H1 (cell line): Measurements from ENCODE around the gene SLX9. TPM values are rescaled to one million over a fixed set of nuclear protein-coding genes. Genes with fewer than 3 reads are reported as not detected.

Experiments used
- BRCA1 ChIP-seq: IDR thresholded peaks from 2 replicates; pipeline ENCODE4 v1.6.1; 2012; ENCODE audit warnings: low read depth, low read length, improper control_type of control experiment
- EGR1 ChIP-seq: IDR thresholded peaks from 2 replicates; pipeline ENCODE4 v1.6.1; 2011; ENCODE audit warnings: low read depth, low read length, borderline replicate concordance
- EZH2 ChIP-seq: fragments of 200-600 bp; sonication (generic); IDR thresholded peaks from 2 replicates; pipeline ENCODE4 v1.7.1; 2012; ENCODE audit warnings: low read depth, mild to moderate bottlenecking, moderate library complexity, low read length, inconsistent platforms; ENCODE audit not compliant: severe bottlenecking
- GTF2F1 ChIP-seq: IDR thresholded peaks from 2 replicates; pipeline ENCODE4 v1.6.1; 2012; ENCODE audit warnings: low read depth, low read length, improper control_type of control experiment, borderline replicate concordance
- KDM4A ChIP-seq: IDR thresholded peaks from one replicate; pipeline ENCODE4 v1.7.1; 2012; ENCODE audit warnings: low read depth, mild to moderate bottlenecking, moderate library complexity, low read length, inconsistent platforms; ENCODE audit not compliant: severe bottlenecking
- POLR2A ChIP-seq, 2 experiments: IDR thresholded peaks; 1 replicate in 1 of 2; 2 replicates in 1 of 2; pipeline ENCODE4 v1.6.1; 2011; ENCODE audit warnings: low read depth in 2 of 2, low read length in 2 of 2, mild to moderate bottlenecking in 2 of 2; ENCODE audit errors: control extremely low read depth in 1 of 2
- SAP30 ChIP-seq: fragments of 300-600 bp; sonication (generic); IDR thresholded peaks from 2 replicates; pipeline ENCODE4 v1.7.1; 2012; ENCODE audit warnings: low read length, moderate library complexity, mild to moderate bottlenecking, inconsistent platforms; ENCODE audit not compliant: insufficient read depth, insufficient replicate concordance
- SP1 ChIP-seq: IDR thresholded peaks from 2 replicates; pipeline ENCODE4 v1.6.1; 2011; ENCODE audit warnings: low read depth, low read length
- TBP ChIP-seq: IDR thresholded peaks from 2 replicates; pipeline ENCODE4 v1.6.1; 2011; ENCODE audit warnings: low read depth, low read length, improper control_type of control experiment
- polyA plus RNA-seq, 7 experiments: library from polyadenylated mRNA; depleted of rRNA in 3 of 7; stranded (reverse) in 5 of 7; unstranded in 2 of 7; fragments of >200 nt in 5 of 7; fragments of 200-250 nt in 2 of 7; gene quantifications; 1 replicate in 5 of 7; 2 replicates in 1 of 7; 4 replicates in 1 of 7; pipeline versions ENCODE4 v1.2.1 to v1.2.3, GENCODE V29; 2011 to 2013; ENCODE audit warnings: missing spikeins in 2 of 7, mixed read lengths in 2 of 7
- total RNA-seq: library from RNA; stranded (reverse); fragmentation: NEBNext Ultra II Directional; extraction: Animal tissue kit (Norgen Biotek cat#: 25700); gene quantifications from 2 replicates; pipeline ENCODE4 v1.2.1, GENCODE V29; 2021
- TF ChIP-seq, protein P1 (sequence below): fragments of 300-600 bp; sonication (generic); IDR thresholded peaks from 2 replicates; pipeline ENCODE4 v1.7.1; 2012; ENCODE audit warnings: low read length, moderate library complexity, mild to moderate bottlenecking, inconsistent platforms; ENCODE audit not compliant: insufficient replicate concordance

SLX9 gene
- total and polyA plus RNA-seq, 2 of the 8 experiments (the other 6 are each of a cell fraction or from before 2014, with no cell fraction given), result 17.7 to 57.3 TPM

DNA sequence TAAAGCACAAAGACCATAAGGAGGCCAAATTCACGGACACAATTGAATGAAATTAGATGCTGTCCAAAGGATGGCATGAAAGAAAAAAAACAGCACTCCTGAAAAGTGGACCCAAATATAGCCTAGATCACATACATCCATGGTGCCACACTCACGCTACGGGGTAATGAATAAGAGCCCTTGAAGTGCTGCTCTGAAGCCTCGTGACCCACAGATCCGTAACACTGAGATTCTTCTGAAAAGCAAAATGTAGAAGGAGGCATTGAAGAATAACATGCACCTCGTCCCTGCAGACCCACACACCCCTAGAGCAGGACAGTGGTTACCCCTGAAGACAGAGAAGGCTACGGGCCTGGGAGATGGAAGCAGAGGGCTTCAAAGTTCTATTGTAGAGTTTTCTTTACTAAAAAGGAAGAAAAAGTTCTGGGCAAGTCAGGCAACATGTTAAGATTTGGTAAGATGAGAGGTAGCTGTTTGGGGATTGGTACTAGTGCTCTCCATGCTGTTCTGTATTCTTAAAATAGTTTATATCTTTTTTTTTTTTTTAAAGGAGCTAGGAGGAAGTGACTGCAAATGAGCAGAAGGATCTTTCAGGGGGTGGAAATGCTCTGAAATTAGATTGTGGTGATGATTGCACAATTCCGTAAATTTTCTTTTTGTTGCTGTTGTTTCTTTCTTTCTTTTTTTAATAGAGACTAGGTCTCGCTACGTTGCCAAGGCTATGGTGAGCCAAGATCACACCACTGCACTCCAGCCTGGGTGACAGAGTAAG, 15.0 kb upstream of the SLX9 start (continued):
- TF ChIP-seq, protein P1, sequence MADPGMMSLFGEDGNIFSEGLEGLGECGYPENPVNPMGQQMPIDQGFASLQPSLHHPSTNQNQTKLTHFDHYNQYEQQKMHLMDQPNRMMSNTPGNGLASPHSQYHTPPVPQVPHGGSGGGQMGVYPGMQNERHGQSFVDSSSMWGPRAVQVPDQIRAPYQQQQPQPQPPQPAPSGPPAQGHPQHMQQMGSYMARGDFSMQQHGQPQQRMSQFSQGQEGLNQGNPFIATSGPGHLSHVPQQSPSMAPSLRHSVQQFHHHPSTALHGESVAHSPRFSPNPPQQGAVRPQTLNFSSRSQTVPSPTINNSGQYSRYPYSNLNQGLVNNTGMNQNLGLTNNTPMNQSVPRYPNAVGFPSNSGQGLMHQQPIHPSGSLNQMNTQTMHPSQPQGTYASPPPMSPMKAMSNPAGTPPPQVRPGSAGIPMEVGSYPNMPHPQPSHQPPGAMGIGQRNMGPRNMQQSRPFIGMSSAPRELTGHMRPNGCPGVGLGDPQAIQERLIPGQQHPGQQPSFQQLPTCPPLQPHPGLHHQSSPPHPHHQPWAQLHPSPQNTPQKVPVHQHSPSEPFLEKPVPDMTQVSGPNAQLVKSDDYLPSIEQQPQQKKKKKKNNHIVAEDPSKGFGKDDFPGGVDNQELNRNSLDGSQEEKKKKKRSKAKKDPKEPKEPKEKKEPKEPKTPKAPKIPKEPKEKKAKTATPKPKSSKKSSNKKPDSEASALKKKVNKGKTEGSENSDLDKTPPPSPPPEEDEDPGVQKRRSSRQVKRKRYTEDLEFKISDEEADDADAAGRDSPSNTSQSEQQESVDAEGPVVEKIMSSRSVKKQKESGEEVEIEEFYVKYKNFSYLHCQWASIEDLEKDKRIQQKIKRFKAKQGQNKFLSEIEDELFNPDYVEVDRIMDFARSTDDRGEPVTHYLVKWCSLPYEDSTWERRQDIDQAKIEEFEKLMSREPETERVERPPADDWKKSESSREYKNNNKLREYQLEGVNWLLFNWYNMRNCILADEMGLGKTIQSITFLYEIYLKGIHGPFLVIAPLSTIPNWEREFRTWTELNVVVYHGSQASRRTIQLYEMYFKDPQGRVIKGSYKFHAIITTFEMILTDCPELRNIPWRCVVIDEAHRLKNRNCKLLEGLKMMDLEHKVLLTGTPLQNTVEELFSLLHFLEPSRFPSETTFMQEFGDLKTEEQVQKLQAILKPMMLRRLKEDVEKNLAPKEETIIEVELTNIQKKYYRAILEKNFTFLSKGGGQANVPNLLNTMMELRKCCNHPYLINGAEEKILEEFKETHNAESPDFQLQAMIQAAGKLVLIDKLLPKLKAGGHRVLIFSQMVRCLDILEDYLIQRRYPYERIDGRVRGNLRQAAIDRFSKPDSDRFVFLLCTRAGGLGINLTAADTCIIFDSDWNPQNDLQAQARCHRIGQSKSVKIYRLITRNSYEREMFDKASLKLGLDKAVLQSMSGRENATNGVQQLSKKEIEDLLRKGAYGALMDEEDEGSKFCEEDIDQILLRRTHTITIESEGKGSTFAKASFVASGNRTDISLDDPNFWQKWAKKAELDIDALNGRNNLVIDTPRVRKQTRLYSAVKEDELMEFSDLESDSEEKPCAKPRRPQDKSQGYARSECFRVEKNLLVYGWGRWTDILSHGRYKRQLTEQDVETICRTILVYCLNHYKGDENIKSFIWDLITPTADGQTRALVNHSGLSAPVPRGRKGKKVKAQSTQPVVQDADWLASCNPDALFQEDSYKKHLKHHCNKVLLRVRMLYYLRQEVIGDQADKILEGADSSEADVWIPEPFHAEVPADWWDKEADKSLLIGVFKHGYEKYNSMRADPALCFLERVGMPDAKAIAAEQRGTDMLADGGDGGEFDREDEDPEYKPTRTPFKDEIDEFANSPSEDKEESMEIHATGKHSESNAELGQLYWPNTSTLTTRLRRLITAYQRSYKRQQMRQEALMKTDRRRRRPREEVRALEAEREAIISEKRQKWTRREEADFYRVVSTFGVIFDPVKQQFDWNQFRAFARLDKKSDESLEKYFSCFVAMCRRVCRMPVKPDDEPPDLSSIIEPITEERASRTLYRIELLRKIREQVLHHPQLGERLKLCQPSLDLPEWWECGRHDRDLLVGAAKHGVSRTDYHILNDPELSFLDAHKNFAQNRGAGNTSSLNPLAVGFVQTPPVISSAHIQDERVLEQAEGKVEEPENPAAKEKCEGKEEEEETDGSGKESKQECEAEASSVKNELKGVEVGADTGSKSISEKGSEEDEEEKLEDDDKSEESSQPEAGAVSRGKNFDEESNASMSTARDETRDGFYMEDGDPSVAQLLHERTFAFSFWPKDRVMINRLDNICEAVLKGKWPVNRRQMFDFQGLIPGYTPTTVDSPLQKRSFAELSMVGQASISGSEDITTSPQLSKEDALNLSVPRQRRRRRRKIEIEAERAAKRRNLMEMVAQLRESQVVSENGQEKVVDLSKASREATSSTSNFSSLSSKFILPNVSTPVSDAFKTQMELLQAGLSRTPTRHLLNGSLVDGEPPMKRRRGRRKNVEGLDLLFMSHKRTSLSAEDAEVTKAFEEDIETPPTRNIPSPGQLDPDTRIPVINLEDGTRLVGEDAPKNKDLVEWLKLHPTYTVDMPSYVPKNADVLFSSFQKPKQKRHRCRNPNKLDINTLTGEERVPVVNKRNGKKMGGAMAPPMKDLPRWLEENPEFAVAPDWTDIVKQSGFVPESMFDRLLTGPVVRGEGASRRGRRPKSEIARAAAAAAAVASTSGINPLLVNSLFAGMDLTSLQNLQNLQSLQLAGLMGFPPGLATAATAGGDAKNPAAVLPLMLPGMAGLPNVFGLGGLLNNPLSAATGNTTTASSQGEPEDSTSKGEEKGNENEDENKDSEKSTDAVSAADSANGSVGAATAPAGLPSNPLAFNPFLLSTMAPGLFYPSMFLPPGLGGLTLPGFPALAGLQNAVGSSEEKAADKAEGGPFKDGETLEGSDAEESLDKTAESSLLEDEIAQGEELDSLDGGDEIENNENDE, result no peak
- TF ChIP-seq KDM4A (no peak), GTF2F1 (no peak), TBP (no peak), POLR2A (IDR thresholded peaks at IDR 0.05; ENCODE audit: control extremely low read depth in 1 of 2, low read depth in 2 of 2, low read length in 2 of 2) (no peak), SP1 (no peak), BRCA1 (no peak), SAP30 (no peak), EGR1 (no peak), EZH2 (no peak)
